Thymus (tissue), 11 donors: ENCODE measurements around the gene CHKA. TPM values are rescaled to one million over a fixed set of nuclear protein-coding genes. Genes with fewer than 3 reads are reported as not detected.

Source experiments
- DNase-seq, 9 donors: peaks; one replicate each; pipeline ENCODE4 v3.0.0-alpha.2; 2013; ENCODE audit warnings: low spot score in 9 of 9, low read depth in 6 of 9, missing footprints in 1 of 9
- H3K27ac ChIP-seq, 2 donors: one replicate each; pipeline ENCODE4 v1.5.1; 2013; ENCODE audit warnings: control low read depth in 1 of 2, low read depth in 1 of 2, low read length in 1 of 2, mild to moderate bottlenecking in 1 of 2, moderate library complexity in 1 of 2
- H3K27me3 ChIP-seq, 2 donors: one replicate each; pipeline ENCODE4 v1.5.1; 2013; ENCODE audit warnings: low read length in 1 of 2; ENCODE audit not compliant: control insufficient read depth in 2 of 2, insufficient read depth in 1 of 2
- H3K36me3 ChIP-seq, 2 donors: one replicate each; pipeline ENCODE4 v1.5.1; 2013; ENCODE audit warnings: low read length in 1 of 2, mild to moderate bottlenecking in 1 of 2, moderate library complexity in 1 of 2; ENCODE audit not compliant: control insufficient read depth in 2 of 2, insufficient read depth in 2 of 2
- H3K4me1 ChIP-seq, 2 donors: one replicate each; pipeline ENCODE4 v1.5.1; 2013; ENCODE audit warnings: low read length in 2 of 2; ENCODE audit not compliant: control insufficient read depth in 2 of 2, insufficient read depth in 2 of 2
- H3K4me3 ChIP-seq, 2 donors: one replicate each; pipeline ENCODE4 v1.5.1; 2013; ENCODE audit warnings: low read length in 2 of 2, control low read depth in 1 of 2, mild to moderate bottlenecking in 1 of 2
- H3K9me3 ChIP-seq, 2 donors: one replicate each; pipeline ENCODE4 v1.5.1; 2013; ENCODE audit warnings: low read length in 1 of 2, mild to moderate bottlenecking in 1 of 2; ENCODE audit not compliant: control insufficient read depth in 2 of 2, insufficient read depth in 1 of 2
- WGBS: extraction: QIAGEN DNeasy Blood & Tissue Kit; methylation state at CpG from one replicate; pipeline ENCODE4 v1.1.7; 2013; 5-methylcytosine and 5-hydroxymethylcytosine counted together
- polyA plus RNA-seq: library from polyadenylated mRNA; stranded (reverse); fragments of 200-250 nt; gene quantifications from one replicate; pipeline ENCODE4 v1.2.3, GENCODE V29; 2013
- total RNA-seq: library from RNA; stranded (reverse); fragments of 120-200 nt; gene quantifications from one replicate; pipeline ENCODE4 v1.2.4, GENCODE V29; 2013
- donor health status: healthy.

The CHKA gene
- total and polyA plus RNA-seq, 2 donors: 8.7 to 46.0 TPM

GRCh38 chr11:68012843-68013610, 108.2 kb downstream of the CHKA start:
- no peaks in the 10 kb centered on the region for H3K36me3 ChIP-seq
- WGBS: 92% methylated on average over 16 of the region's 16 CpGs
- H3K27me3 ChIP-seq: peaks cover 0 to 9% of the 10 kb centered on the region in 2 donors
- DNase-seq: no peak
- peaks cover 6 to 15% of the 10 kb centered on the region in 2 donors for H3K4me1 ChIP-seq
- no peak overlapping the region for H3K27ac ChIP-seq
- no peak overlapping the region for H3K4me3 ChIP-seq
- H3K9me3 ChIP-seq: peaks cover 0 to 1% of the 10 kb centered on the region in 2 donors

- Histone ChIP-seq H3K27ac (no peak overlapping the region), H3K36me3 (no peaks in the 10 kb centered on the region), H3K4me1 (peaks cover 6 to 15% of the 10 kb centered on the region in 2 donors), H3K4me3 (no peak overlapping the region), H3K27me3 (peaks cover 0 to 9% of the 10 kb centered on the region in 2 donors), H3K9me3 (peaks cover 0 to 1% of the 10 kb centered on the region in 2 donors)
- 83% methylated on average over 17 of the region's 17 CpGs for WGBS
- DNase-seq: no peak
Observed at GRCh38 chr11:68012044-68012842, 108.9 kb downstream of the CHKA start.

- Histone ChIP-seq H3K9me3 (peaks cover 0 to 1% of the 10 kb centered on the region in 2 donors), H3K36me3 (no peaks in the 10 kb centered on the region), H3K27ac (no peak overlapping the region), H3K4me3 (no peak overlapping the region), H3K4me1 (peaks cover 6 to 15% of the 10 kb centered on the region in 2 donors), H3K27me3 (peaks cover 0 to 14% of the 10 kb centered on the region in 2 donors)
- WGBS: 61% methylated on average over 16 of the region's 16 CpGs
- no peak for DNase-seq
Observed at GRCh38 chr11:68011051-68011943, 109.9 kb downstream of the CHKA start.

- DNase-seq: no peak
- H3K27me3 ChIP-seq: peaks cover 0 to 21% of the 10 kb centered on the region in 2 donors
- H3K4me1 ChIP-seq: peaks cover 6 to 15% of the 10 kb centered on the region in 2 donors
- H3K36me3 ChIP-seq: no peaks in the 10 kb centered on the region
- no peak within 1 kb of the TSS for H3K4me3 ChIP-seq
- H3K9me3 ChIP-seq: peaks cover 0 to 1% of the 10 kb centered on the region in 2 donors
- peak within 1 kb of the TSS in 1 of 2 donors; percentile 8 for H3K27ac ChIP-seq
- WGBS: 63% methylated on average over 33 of the region's 33 CpGs
Observed at GRCh38 chr11:68010090-68011041, 110.8 kb downstream of the CHKA start, which contains the start of gene ALDH3B1. Gene ALDH3B1, plus strand, starts transcription at chr11:68010327. Its CDS starts 4,971 bp downstream, at chr11:68015298.

- no peak for DNase-seq
- Histone ChIP-seq H3K27me3 (peaks cover 3 to 29% of the 10 kb centered on the region in 2 donors), H3K9me3 (peaks cover 0 to 1% of the 10 kb centered on the region in 2 donors), H3K4me3 (no peak overlapping the region), H3K4me1 (peaks cover 6 to 16% of the 10 kb centered on the region in 2 donors), H3K27ac (no peak overlapping the region), H3K36me3 (no peaks in the 10 kb centered on the region)
- 37% methylated on average over 12 of the region's 12 CpGs for WGBS
Observed at GRCh38 chr11:68009391-68010089, 111.6 kb downstream of the CHKA start.

GRCh38 chr11:68008381-68009337, 112.5 kb downstream of the CHKA start:
- peaks cover 12 to 38% of the 10 kb centered on the region in 2 donors for H3K27me3 ChIP-seq
- H3K27ac ChIP-seq: peak overlapping the region in 1 of 2 donors; percentile 19
- DNase-seq: no peak
- 44% methylated on average over 27 of the region's 27 CpGs for WGBS
- H3K36me3 ChIP-seq: no peaks in the 10 kb centered on the region
- no peak overlapping the region for H3K4me3 ChIP-seq
- H3K4me1 ChIP-seq: peaks cover 11 to 21% of the 10 kb centered on the region in 2 donors
- H3K9me3 ChIP-seq: peaks cover 0 to 1% of the 10 kb centered on the region in 2 donors
